Naive thymus-derived CD4-positive, alpha-beta T cell (primary cell): ENCODE measurements around the gene SERINC5. TPM values are rescaled to one million over a fixed set of nuclear protein-coding genes. Genes with fewer than 3 reads are reported as not detected.
A peak's percentile ranks its signal among the peaks of the same experiment; 100 is the strongest.

Experiments used
- ATAC-seq: fragments of 150-1000 bp; cut with Tn5 transposase; 2 replicates; pipeline ENCODE4 v1.10.0; 2021; ENCODE audit warnings: mild to moderate bottlenecking, moderate library complexity
- CTCF ChIA-PET: fragments of 350-600 bp; sonication (Branson Sonifier 250); formaldehyde crosslinking; loops from one replicate; lab custom pipeline; 2021; ENCODE audit warnings: antibody characterized with exemption; lab: Charles Lee
- POLR2A ChIA-PET: fragments of 350-600 bp; sonication (Branson Sonifier 250); formaldehyde crosslinking; loops from one replicate; lab custom pipeline; 2021; ENCODE audit warnings: antibody characterized with exemption, inconsistent platforms; lab: Charles Lee
- DNase-seq, 9 donors: peaks; one replicate each; pipeline versions ENCODE4 v3.0.0 to v3.0.0-alpha.2; 2020 to 2022; ENCODE audit warnings: mixed read lengths in 1 of 9
- H3K27ac ChIP-seq: one replicate; pipeline ENCODE4 v1.7.0; 2013; ENCODE audit warnings: mild to moderate bottlenecking, low read depth, low read length, moderate library complexity
- H3K27me3 ChIP-seq, 2 donors: one replicate each; pipeline ENCODE4 v1.7.0; 2013; ENCODE audit warnings: low read length in 2 of 2, mild to moderate bottlenecking in 2 of 2, moderate library complexity in 2 of 2; ENCODE audit not compliant: control insufficient read depth in 2 of 2, insufficient read depth in 2 of 2
- H3K36me3 ChIP-seq, 3 experiments: 1 replicate in 2 of 3; 2 replicates in 1 of 3; pipeline ENCODE4 v1.7.0; 2013; ENCODE audit warnings: low read length in 3 of 3, mild to moderate bottlenecking in 3 of 3, moderate library complexity in 1 of 3; ENCODE audit not compliant: insufficient read depth in 3 of 3, control insufficient read depth in 2 of 3
- H3K4me1 ChIP-seq, 2 donors: one replicate each; pipeline ENCODE4 v1.7.0; 2013; ENCODE audit warnings: low read length in 2 of 2, mild to moderate bottlenecking in 2 of 2, moderate library complexity in 1 of 2; ENCODE audit not compliant: control insufficient read depth in 2 of 2, insufficient read depth in 2 of 2
- H3K4me3 ChIP-seq: 2 replicates; pipeline ENCODE4 v1.7.0; 2013; ENCODE audit warnings: mild to moderate bottlenecking, low read length
- H3K9me3 ChIP-seq, 3 experiments: 1 replicate in 2 of 3; 2 replicates in 1 of 3; pipeline ENCODE4 v1.7.0; 2013; ENCODE audit warnings: low read length in 3 of 3; ENCODE audit not compliant: control insufficient read depth in 2 of 3
- H3K27ac Mint-ChIP-seq, 9 donors: one replicate each; pipeline ENCODE4 v1.8.0; 2020 to 2022; ENCODE audit warnings: mixed read lengths in 9 of 9, mild to moderate bottlenecking in 8 of 9, moderate library complexity in 5 of 9, inconsistent platforms in 2 of 9
- H3K27me3 Mint-ChIP-seq, 5 donors: one replicate each; pipeline ENCODE4 v1.8.0; 2021 to 2022; ENCODE audit warnings: mixed read lengths in 5 of 5, mild to moderate bottlenecking in 1 of 5
- H3K36me3 Mint-ChIP-seq, 5 donors: one replicate each; pipeline ENCODE4 v1.8.0; 2020 to 2022; ENCODE audit warnings: mixed read lengths in 5 of 5, mild to moderate bottlenecking in 3 of 5, inconsistent platforms in 1 of 5
- H3K4me1 Mint-ChIP-seq, 7 donors: one replicate each; pipeline ENCODE4 v1.8.0; 2020 to 2022; ENCODE audit warnings: mixed read lengths in 7 of 7, mild to moderate bottlenecking in 3 of 7, inconsistent platforms in 1 of 7
- H3K4me3 Mint-ChIP-seq, 10 donors: one replicate each; pipeline ENCODE4 v1.8.0; 2020 to 2022; ENCODE audit warnings: mild to moderate bottlenecking in 10 of 10, mixed read lengths in 10 of 10, moderate library complexity in 6 of 10, inconsistent platforms in 2 of 10
- H3K9me3 Mint-ChIP-seq, 11 donors: one replicate each; pipeline ENCODE4 v1.8.0; 2020 to 2022; ENCODE audit warnings: mixed read lengths in 11 of 11, mild to moderate bottlenecking in 4 of 11, inconsistent platforms in 1 of 11, moderate library complexity in 1 of 11
- intact Hi-C, 2 donors: fragments of 100-400 bp; cut with micrococcal nuclease; formaldehyde crosslinking; loops; one replicate each; pipeline ENCODE4 v1.15.1; 2023
- polyA plus RNA-seq, 2 donors: library from polyadenylated mRNA; unstranded; fragments of 300-500 nt; fragmentation: Illumina TruSeq; gene quantifications; one replicate each; pipeline ENCODE4 v1.2.3, GENCODE V29; 2021
- total RNA-seq, 6 experiments: library from RNA in 5 of 6; stranded (reverse) in 5 of 6; gene quantifications; 1 replicate in 5 of 6; 2 replicates in 1 of 6; pipeline ENCODE4 v1.2.3 and lab custom pipeline; 2021 to 2026

The SERINC5 gene
- total and polyA plus RNA-seq, 7 experiments from 2014 or later, result 34.3 to 164 (median 101) TPM

DNA sequence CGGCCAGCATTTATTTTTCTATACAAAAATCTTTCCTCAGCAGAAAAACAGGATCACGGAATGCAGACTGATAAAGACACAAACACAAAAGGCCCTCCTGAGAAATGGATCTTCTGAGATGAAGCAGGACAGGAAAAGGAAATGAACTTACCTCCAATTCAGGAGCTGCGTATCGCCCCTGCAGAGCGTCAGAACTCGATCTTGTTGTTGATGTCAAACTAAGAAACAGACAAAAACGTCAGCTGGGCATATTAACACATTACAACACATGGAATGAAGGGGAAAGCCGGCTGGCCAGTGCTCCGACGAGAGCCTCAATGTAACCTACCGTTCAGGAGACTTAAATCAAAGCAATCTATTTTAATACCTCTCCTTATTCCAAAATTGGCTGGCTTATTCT is 105.1 kb downstream of the SERINC5 start:
- DNase-seq, result peak in 7 of 9 donors; percentile 50 to 70 (median 65)
- no peaks in the 10 kb centered on the region for H3K9me3 ChIP-seq
- POLR2A ChIA-PET, result interaction anchor here (0.6 to 7.0 kb wide), 9 partner anchors 8 to 118 kb away, joined by 3 to 124 read pairs (median 4); no protein-coding TSS in a partner anchor
- H3K27ac Mint-ChIP-seq, result peak overlapping the region; percentile 54 to 100 (median 99)
- CTCF ChIA-PET, result interaction anchor here (1.5 to 2.6 kb wide), 4 partner anchors 14 to 124 kb away, joined by 3 to 13 read pairs (median 4); no protein-coding TSS in a partner anchor
- H3K9me3 Mint-ChIP-seq, result peaks cover 0 to 6% (median 0%) of the 10 kb centered on the region in 11 donors
- H3K4me1 ChIP-seq, result peaks cover 9 to 62% of the 10 kb centered on the region in 2 donors
- H3K27ac ChIP-seq, result peak overlapping the region; percentile 78
- ATAC-seq, result peak; percentile 29
- H3K4me3 Mint-ChIP-seq, result peak overlapping the region in 9 of 10 donors; percentile 12 to 88 (median 65)
- no peak overlapping the region for H3K4me3 ChIP-seq
- H3K36me3 Mint-ChIP-seq, result peaks cover 13 to 65% (median 48%) of the 10 kb centered on the region in 5 donors
- no peaks in the 10 kb centered on the region for H3K27me3 ChIP-seq
- intact Hi-C loops, result loop anchor here in 1 of 2 donors (2.0 kb wide), 1 partner anchor 96 kb away; no protein-coding TSS in a partner anchor
- peaks cover 18 to 91% (median 88%) of the 10 kb centered on the region in 7 donors for H3K4me1 Mint-ChIP-seq
- H3K36me3 ChIP-seq, result peaks cover 3 to 50% (median 14%) of the 10 kb centered on the region in 3 experiments
- H3K27me3 Mint-ChIP-seq, result no peaks in the 10 kb centered on the region

DNA sequence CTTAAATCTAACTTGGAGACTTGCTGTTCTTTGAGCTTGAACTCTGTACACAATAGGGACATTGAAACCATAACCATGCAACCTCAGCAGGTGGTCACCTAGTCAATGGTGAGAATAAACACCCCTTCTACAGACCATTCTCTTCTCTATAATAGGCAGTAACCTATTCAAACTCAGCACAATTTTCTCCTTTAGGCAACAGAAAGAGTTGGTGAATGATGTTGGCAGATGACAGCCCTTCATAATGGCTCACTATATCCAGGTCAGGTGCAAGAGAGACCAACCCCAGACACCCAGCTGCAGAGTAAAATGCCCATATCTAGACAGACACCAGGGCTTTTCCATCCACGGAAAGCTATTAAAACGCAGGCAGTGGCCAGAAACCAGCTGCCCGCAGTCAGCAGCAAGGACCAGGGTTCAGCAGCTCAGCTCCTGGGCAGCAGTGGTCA is 106.7 kb downstream of the SERINC5 start:
- Histone ChIP-seq H3K9me3 (no peaks in the 10 kb centered on the region), H3K27me3 (no peaks in the 10 kb centered on the region), H3K27ac (peak overlapping the region; percentile 38), H3K4me1 (peaks cover 9 to 65% of the 10 kb centered on the region in 2 donors), H3K36me3 (peaks cover 12 to 56% (median 14%) of the 10 kb centered on the region in 3 experiments), H3K4me3 (no peak overlapping the region)
- peaks cover 21 to 95% (median 83%) of the 10 kb centered on the region in 7 donors for H3K4me1 Mint-ChIP-seq
- intact Hi-C loops, result no loop called here
- no peaks in the 10 kb centered on the region for H3K27me3 Mint-ChIP-seq
- peaks cover 0 to 6% (median 0%) of the 10 kb centered on the region in 11 donors for H3K9me3 Mint-ChIP-seq
- H3K27ac Mint-ChIP-seq, result peak overlapping the region in 8 of 9 donors; percentile 88 to 99 (median 96)
- DNase-seq (no peak), ATAC-seq (no peak)
- peaks cover 16 to 71% (median 51%) of the 10 kb centered on the region in 5 donors for H3K36me3 Mint-ChIP-seq
- CTCF ChIA-PET, result interaction anchor here (1.3 to 1.5 kb wide), 2 partner anchors 13 to 126 kb away, joined by 5 read pairs; no protein-coding TSS in a partner anchor
- POLR2A ChIA-PET, result interaction anchor here (0.6 to 7.0 kb wide), 8 partner anchors 9 to 117 kb away, joined by 3 to 124 read pairs (median 4); no protein-coding TSS in a partner anchor
- peak overlapping the region in 3 of 10 donors; percentile 3 to 88 (median 78) for H3K4me3 Mint-ChIP-seq

DNA sequence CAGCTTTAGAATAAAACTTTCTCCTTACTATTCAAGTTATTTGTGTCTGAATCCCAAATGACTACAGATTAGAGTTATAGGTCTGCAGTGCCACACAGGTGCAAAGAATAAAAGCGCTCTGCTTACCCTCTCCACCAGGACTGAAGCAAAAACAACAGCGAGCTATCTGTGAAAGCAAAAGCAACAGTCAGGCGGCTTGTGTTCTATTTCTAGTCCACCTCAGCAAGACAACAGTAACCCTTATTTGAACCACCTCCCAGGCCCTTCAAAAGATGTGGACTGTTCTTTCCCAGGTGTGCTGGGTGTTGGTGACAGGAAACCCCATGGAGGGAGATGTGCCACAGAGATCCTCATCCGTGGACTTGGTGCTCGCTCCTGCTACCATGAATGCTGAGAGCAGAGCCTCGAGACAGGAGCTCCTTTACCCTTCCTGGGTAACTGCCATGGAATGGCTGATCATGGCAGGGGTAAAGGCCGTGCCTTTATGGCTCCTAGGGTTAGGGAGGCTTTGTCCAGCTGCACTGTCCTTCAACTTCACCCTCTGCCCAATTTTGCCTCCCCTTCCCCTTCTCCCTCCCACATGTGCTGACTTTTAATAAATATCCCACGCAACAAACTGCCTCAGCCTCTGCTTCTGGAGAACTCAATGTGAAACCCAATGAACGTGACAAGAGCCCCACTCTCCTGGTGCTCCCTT is 108.6 kb downstream of the SERINC5 start:
- no peaks in the 10 kb centered on the region for H3K27me3 Mint-ChIP-seq
- peak overlapping the region; percentile 52 for H3K27ac ChIP-seq
- H3K9me3 Mint-ChIP-seq, result peaks cover 0 to 3% (median 0%) of the 10 kb centered on the region in 11 donors
- peak overlapping the region; percentile 23 to 95 (median 89) for H3K27ac Mint-ChIP-seq
- H3K36me3 Mint-ChIP-seq, result peaks cover 26 to 85% (median 64%) of the 10 kb centered on the region in 5 donors
- CTCF ChIA-PET, result interaction anchor here (0.5 to 1.5 kb wide), 2 partner anchors 35 to 56 kb away, joined by 3 to 6 read pairs; no protein-coding TSS in a partner anchor
- H3K4me1 ChIP-seq, result peaks cover 0 to 67% of the 10 kb centered on the region in 2 donors
- POLR2A ChIA-PET, result interaction anchor here (0.8 to 7.0 kb wide), 8 partner anchors 9 to 109 kb away, joined by 3 to 124 read pairs (median 4); partner anchors contain the start of gene SERINC5
- peak in 1 of 9 donors; percentile 3 for DNase-seq
- H3K27me3 ChIP-seq, result no peaks in the 10 kb centered on the region
- no peak for ATAC-seq
- no peaks in the 10 kb centered on the region for H3K9me3 ChIP-seq
- H3K36me3 ChIP-seq, result peaks cover 14 to 75% (median 22%) of the 10 kb centered on the region in 3 experiments
- intact Hi-C loops, result no loop called here
- no peak overlapping the region for H3K4me3 ChIP-seq
- H3K4me3 Mint-ChIP-seq, result peak overlapping the region in 7 of 10 donors; percentile 16 to 69 (median 47)
- H3K4me1 Mint-ChIP-seq, result peaks cover 34 to 95% (median 81%) of the 10 kb centered on the region in 7 donors

DNA sequence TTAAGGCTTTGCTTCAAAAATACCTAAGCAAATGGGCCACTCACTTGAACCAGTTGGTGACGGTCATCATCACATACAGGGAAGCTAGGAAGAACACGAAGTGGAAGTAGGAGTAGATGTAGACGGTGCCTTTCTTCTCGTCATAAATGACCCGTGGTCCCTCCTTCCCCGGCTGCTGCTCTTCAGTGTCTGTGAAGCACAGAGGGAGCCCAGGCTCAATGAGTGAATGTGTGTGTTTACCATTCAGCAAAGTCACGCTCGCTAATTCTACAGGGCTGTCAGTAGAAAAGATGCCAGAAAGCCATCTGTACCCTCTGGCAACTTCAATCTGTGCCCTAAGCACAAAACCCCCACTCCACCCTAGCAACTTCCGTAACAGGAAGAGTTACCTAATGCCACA is 109.8 kb downstream of the SERINC5 start:
- Histone ChIP-seq H3K27me3 (no peaks in the 10 kb centered on the region), H3K4me3 (no peak overlapping the region), H3K9me3 (no peaks in the 10 kb centered on the region), H3K4me1 (peaks cover 7 to 67% of the 10 kb centered on the region in 2 donors), H3K36me3 (peaks cover 14 to 70% (median 24%) of the 10 kb centered on the region in 3 experiments), H3K27ac (peak overlapping the region; percentile 46)
- H3K36me3 Mint-ChIP-seq, result peaks cover 26 to 87% (median 61%) of the 10 kb centered on the region in 5 donors
- ATAC-seq, result peak; percentile 56
- POLR2A ChIA-PET, result interaction anchor here (0.6 to 1.8 kb wide), 10 partner anchors 9 to 109 kb away, joined by 3 to 4 read pairs (median 4); no protein-coding TSS in a partner anchor
- H3K4me3 Mint-ChIP-seq, result peak overlapping the region in 6 of 10 donors; percentile 10 to 71 (median 43)
- CTCF ChIA-PET, result no interaction called here
- no peaks in the 10 kb centered on the region for H3K27me3 Mint-ChIP-seq
- H3K4me1 Mint-ChIP-seq, result peaks cover 41 to 95% (median 83%) of the 10 kb centered on the region in 7 donors
- peak overlapping the region in 8 of 9 donors; percentile 83 to 95 (median 88) for H3K27ac Mint-ChIP-seq
- intact Hi-C loops, result no loop called here
- no peak for DNase-seq
- H3K9me3 Mint-ChIP-seq, result peaks cover 0 to 6% (median 0%) of the 10 kb centered on the region in 11 donors

DNA sequence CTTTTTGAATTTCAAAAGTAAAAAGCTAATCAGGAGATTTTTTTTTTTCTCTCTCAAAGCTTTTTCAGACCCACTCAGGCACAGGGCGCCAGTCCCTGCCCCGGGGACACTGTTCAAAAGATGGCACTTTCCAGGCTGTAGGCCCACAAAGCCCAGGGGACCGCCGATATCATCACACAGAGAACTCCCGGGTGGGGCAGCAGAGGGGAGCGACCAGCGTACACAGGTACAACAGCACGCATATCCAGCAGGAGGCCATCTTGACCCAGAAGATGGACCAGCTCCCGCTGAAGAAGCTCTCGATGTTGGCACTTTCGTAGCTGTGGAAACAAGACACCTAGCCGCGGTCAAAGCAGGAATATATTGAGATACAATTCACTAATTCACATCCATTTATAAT is 112.4 kb downstream of the SERINC5 start:
- Histone ChIP-seq H3K9me3 (no peaks in the 10 kb centered on the region), H3K27me3 (no peaks in the 10 kb centered on the region), H3K27ac (peak overlapping the region; percentile 4), H3K36me3 (peaks cover 4 to 52% (median 27%) of the 10 kb centered on the region in 3 experiments), H3K4me1 (peaks cover 26 to 67% of the 10 kb centered on the region in 2 donors), H3K4me3 (no peak overlapping the region)
- H3K36me3 Mint-ChIP-seq, result peaks cover 21 to 72% (median 51%) of the 10 kb centered on the region in 5 donors
- ATAC-seq, result no peak
- H3K4me3 Mint-ChIP-seq, result no peak overlapping the region
- peaks cover 44 to 95% (median 77%) of the 10 kb centered on the region in 7 donors for H3K4me1 Mint-ChIP-seq
- ChIA-PET CTCF (no interaction called here), POLR2A (interaction anchor here (0.7 to 1.0 kb wide), 4 partner anchors 10 to 48 kb away, joined by 3 to 4 read pairs (median 3); no protein-coding TSS in a partner anchor)
- intact Hi-C loops, result no loop called here
- DNase-seq, result peak in 1 of 9 donors; percentile 11
- peaks cover 0 to 9% (median 0%) of the 10 kb centered on the region in 11 donors for H3K9me3 Mint-ChIP-seq
- no peaks in the 10 kb centered on the region for H3K27me3 Mint-ChIP-seq
- peak overlapping the region in 8 of 9 donors; percentile 30 to 94 (median 86) for H3K27ac Mint-ChIP-seq

DNA sequence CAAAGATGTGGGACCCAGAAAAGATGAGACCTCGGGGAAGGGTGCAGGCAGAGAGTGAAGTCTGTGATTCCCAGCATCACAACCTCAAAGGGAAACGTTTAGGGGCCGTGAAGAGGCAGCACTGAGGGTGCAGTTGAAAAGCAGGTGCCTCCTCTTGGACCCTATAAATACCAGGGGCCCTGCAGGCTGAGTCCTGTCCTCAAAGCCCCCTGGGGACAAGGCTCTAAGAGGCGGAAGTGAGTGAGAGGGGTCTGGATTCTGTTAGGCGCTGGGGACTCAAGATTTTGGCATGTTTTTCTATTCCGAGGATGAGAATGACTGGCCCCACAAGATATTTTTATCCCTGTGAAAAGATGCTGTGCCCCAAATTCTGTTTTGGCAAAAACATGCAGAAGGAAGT is 112.9 kb downstream of the SERINC5 start:
- Mint-ChIP-seq H3K4me1 (peaks cover 47 to 99% (median 77%) of the 10 kb centered on the region in 7 donors), H3K27ac (peak overlapping the region; percentile 44 to 95 (median 89)), H3K9me3 (peaks cover 0 to 9% (median 0%) of the 10 kb centered on the region in 11 donors), H3K27me3 (no peaks in the 10 kb centered on the region), H3K4me3 (peak overlapping the region in 6 of 10 donors; percentile 26 to 64 (median 48)), H3K36me3 (peaks cover 21 to 73% (median 54%) of the 10 kb centered on the region in 5 donors)
- POLR2A ChIA-PET, result interaction anchor here (0.7 to 1.9 kb wide), 2 partner anchors 47 to 112 kb away, joined by 3 to 9 read pairs; partner anchors contain the start of gene SERINC5
- no peak overlapping the region for H3K4me3 ChIP-seq
- peak overlapping the region; percentile 4 for H3K27ac ChIP-seq
- intact Hi-C loops, result no loop called here
- CTCF ChIA-PET, result no interaction called here
- no peaks in the 10 kb centered on the region for H3K9me3 ChIP-seq
- ATAC-seq (no peak), DNase-seq (no peak)
- H3K27me3 ChIP-seq, result no peaks in the 10 kb centered on the region
- H3K4me1 ChIP-seq, result peaks cover 31 to 71% of the 10 kb centered on the region in 2 donors
- peaks cover 4 to 52% (median 27%) of the 10 kb centered on the region in 3 experiments for H3K36me3 ChIP-seq
